HG03460 (cell line): ENCODE measurements around the gene DDX4.
"Not testable (repeated sequence)": the region's sequence is repeated elsewhere in the genome, so short reads cannot be mapped to it uniquely, and the experiment has no call there.

Source experiments
- ATAC-seq: cut with Tn5 transposase; IDR thresholded peaks from one replicate; pipeline ENCODE4 v1.9.1; 2021; ENCODE audit not compliant: unreplicated experiment

The DDX4 gene

GRCh38 chr5:55720188-55720703 is 17.6 kb upstream of the DDX4 start:
- no peak for ATAC-seq

GRCh38 chr5:55724281-55724680 is 13.6 kb upstream of the DDX4 start:
- ATAC-seq: no peak

DNA sequence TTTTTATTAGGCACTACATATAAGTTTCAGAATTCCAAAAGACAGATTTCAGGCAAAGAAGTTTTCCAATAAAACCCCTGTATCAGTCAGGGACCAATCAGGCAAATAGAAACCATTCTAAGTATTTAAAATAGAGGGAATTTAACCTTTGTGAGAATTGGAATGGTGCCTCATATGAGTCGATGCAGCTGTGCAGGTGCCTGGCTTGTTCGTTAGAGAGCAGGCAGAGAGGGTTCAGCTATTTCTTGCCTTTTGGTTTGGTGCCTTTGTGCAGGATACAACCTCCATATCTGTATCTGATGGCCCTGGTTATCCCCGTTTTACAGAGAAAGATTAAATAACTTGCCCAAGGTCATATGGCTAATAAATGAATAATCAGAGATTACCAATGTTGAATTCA is 6.0 kb upstream of the DDX4 start:
- no peak for ATAC-seq

DNA sequence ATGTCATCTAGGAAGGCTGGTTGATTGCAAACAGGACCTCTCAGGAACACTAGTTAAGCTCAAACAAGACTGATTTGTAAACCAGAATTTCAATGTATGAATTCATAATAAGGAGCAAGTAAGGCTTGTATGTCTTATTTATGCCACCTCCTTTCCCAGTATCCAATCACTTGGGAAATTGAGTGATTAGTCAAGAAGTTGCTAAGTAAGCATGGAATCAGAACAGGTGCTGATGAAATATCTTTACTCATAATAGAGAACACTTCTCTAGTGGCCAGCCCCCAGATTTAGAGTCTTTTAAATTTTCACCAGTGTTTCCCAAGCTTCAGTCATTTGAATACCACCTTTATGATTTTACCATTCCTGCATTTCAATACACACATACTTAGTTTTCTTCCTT is 5.3 kb upstream of the DDX4 start:
- ATAC-seq: no peak

GRCh38 chr5:55734658-55735057 is 3.2 kb upstream of the DDX4 start:
- no peak for ATAC-seq

DNA sequence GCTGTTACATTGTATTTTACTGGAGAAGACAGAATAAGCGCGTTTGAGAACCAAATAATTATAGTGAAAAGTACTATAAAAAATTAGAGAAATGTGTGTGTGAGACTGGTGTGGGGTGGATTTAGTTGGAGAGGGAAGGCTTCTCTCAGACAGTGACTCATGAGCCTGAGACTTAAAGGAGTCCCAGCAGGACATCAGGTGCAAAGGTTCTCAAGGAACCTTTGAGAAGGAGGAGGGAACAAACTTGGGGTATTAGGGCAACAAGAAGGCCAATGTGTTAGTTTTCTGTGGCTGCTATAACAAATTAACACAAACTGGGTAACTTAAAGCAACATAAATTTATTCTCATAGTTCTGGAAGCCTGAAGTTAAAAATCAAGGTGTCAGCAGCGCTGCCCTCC is 4.9 kb downstream of the DDX4 start:
- ATAC-seq: no peak

DNA sequence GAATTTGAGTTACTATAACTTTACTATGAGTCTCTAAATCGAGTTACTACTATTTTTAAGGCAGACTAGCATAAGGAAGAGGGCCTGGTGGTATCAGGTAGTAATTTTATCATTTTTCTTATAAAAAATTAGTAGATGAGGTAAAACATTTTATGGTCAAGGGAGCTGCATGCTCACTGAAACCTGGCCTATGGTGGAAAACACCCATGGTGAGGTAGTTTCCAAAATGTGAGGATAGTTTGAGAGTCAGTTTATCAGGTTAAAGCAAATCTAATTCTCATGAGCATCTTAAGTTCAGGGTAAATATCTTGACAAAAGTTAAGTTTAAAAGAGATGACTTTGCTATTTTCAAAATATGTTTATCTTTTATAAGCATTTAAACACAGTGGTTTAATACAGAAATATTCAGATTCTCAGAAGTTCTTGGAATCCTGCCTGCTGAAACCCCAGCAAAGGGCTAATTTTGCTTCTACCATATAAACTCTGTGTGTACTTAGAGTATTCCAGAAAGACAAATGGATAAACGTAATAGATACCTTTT is 10.0 kb downstream of the DDX4 start:
- no peak for ATAC-seq

GRCh38 chr5:55749387-55749786 is 11.5 kb downstream of the DDX4 start:
- ATAC-seq: no peak

GRCh38 chr5:55750063-55750462 is 12.2 kb downstream of the DDX4 start:
- no peak for ATAC-seq

- ATAC-seq: no peak
These were observed 12.6 kb downstream of the DDX4 start for GRCh38 chr5:55750499-55750898.

- ATAC-seq: no peak
These were observed 20.4 kb downstream of the DDX4 start for GRCh38 chr5:55758231-55758630.

- ATAC-seq: no peak
These were observed 20.9 kb downstream of the DDX4 start for GRCh38 chr5:55758714-55759113.

- ATAC-seq: not testable (repeated sequence)
These were observed 23.9 kb downstream of the DDX4 start for GRCh38 chr5:55761721-55762120.

DNA sequence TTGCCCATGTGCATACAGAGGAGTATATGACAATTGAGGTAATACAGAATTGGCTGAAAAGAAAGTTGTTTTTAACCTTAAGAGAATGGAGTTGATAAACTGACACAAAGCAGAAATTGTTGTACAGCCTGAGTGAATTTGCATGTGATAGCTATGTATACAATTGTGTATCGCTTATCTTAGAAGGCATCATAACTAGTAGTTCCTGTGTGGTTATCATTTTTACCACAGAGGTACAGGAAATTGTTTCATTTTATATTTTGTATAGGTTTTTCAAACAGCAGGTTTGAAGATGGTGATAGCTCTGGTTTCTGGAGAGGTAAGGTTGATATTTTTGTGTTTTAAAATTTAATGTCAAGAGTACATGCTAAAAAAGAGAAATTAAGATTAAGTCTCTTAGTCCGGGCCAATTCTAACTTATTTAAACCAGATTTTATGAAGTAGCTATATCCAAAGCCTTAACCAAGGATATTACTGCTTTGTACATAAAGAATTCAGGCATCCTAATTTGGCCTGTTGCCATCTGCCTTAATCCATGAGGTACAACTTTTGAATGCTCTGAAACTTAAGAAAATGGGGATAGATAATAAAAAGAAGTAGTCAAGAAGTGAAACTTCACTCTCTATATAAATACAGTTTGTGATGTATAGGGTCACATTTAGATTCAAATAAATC is 26.0 kb downstream of the DDX4 start:
- ATAC-seq: peak; percentile 76

- ATAC-seq: no peak
These were observed 30.4 kb downstream of the DDX4 start for GRCh38 chr5:55768279-55768678.

GRCh38 chr5:55771175-55771655 is 33.4 kb downstream of the DDX4 start:
- ATAC-seq: peak; percentile 64

DNA sequence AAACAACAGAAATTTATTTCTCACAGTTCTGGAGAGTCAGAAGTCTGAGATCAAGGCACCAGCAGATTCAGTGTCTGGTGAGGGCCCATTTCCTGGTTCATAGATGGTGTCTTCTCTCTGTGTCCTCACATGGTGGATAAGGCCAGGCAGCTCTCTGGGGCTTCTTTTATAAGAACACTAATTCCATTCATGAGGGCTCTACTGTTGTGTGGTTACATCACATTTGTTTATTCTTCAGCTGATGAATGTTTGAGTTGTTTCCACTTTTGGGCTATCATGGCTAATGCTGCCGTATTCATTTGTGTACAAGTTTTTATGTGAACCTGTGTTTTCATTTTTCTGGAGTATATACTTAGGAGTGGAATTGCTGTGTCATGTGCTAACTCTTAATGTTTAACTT is 35.2 kb downstream of the DDX4 start:
- no peak for ATAC-seq

- no peak for ATAC-seq
These were observed 39.5 kb downstream of the DDX4 start for GRCh38 chr5:55777332-55777731.

DNA sequence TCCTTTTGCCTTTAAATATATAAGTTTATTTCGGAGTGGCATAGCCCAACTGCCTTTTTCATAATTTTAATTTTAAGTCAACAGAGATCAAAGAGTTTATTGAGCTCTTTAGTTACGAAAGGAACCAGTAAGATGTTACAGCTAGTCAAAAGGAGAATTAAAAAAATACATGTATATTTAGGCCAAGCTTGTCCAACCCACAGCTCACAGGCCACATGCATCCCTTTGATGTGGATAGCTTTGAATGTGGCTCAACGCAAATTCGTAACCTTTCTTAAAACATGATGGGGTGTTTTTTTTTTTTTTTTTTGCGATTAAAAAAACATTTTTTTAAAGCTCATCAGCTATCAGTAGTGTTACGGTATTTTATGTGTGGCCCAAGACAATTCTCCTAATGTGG is 63.1 kb downstream of the DDX4 start:
- no peak for ATAC-seq

DNA sequence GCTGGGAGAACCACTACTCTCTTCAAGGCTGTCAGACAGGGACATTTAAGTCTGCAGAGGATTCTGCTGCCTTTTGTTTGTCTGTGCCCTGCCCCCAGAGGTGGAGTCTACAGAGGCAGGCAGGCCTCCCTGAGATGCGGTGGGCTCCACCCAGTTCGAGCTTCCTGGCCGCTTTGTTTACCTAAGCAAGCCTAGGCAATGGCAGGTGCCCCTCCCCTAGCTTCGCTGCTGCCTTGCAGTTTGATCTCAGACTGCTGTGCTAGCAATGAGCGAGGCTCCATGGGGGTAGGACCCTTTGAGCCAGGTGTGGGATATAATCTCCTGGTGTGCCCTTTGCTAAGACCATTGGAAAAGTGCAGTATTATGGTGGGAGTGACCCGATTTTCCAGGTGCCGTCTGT is 71.0 kb downstream of the DDX4 start:
- not testable (repeated sequence) for ATAC-seq

DNA sequence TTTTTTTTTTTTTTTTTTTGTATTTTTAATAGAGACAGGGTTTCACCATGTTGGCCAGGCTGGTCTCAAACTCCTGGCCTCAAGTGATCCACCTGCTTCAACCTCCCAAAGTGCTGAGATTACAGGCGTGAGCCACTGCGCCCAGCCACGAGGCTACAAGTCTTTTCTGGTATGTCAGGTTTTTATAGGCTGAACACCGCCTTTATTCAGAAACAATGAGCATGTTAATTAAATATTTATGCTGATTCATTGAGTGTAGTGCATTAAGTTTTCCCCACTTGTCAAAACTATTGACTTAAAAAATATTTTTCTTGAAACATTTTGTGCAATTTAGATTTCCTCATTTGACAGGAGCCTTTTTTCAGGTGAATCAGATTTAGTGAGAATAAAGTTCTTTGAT is 78.1 kb downstream of the DDX4 start:
- not testable (repeated sequence) for ATAC-seq

DNA sequence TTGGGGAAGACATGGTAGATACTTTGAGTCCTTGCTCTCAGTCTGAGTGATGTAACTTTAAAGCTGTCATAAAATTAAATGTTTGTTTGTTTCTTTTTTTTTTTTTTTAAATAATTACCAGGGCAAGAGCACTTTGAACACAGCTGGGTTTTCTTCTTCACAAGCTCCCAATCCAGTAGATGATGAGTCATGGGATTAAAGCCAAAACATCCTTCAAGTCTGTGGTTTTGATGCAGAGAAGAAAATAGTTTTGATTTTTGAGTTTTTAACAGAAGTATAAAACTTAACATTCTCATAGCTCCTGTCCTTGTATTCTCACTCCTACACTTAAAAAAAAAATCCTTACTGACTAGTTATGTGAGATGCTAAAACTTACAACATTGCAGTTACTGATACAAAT is 78.5 kb downstream of the DDX4 start:
- ATAC-seq: no peak

GRCh38 chr5:55817030-55817429 is 79.2 kb downstream of the DDX4 start:
- no peak for ATAC-seq
